ENCODE measurements around the gene DDX52. TPM values are rescaled to one million over a fixed set of nuclear protein-coding genes. Genes with fewer than 3 reads are reported as not detected.

The DDX52 gene
- total RNA-seq, 1 donor from 2014 or later = 20.3 TPM

- Histone ChIP-seq H3K9me3 (no peaks in the 10 kb centered on the region), H3K4me3 (no peak overlapping the region), H3K27me3 (ENCODE audit: low read depth) (no peaks in the 10 kb centered on the region), H3K27ac (no peak overlapping the region), H3K36me3 (peaks cover 81% of the 10 kb centered on the region), H3K4me1 (no peaks in the 10 kb centered on the region)
- ATAC-seq = no peak
- no peak for TF ChIP-seq CTCF (IDR thresholded peaks at IDR 0.05)
- intact Hi-C loops (cut with DNase I) = no loop called here
- no peak for DNase-seq
These were observed 79.0 kb downstream of the DDX52 start for GRCh38 chr17:37564252-37564651.

- ATAC-seq = no peak
- H3K27me3 ChIP-seq (ENCODE audit: low read depth) = no peaks in the 10 kb centered on the region
- H3K36me3 ChIP-seq = peaks cover 81% of the 10 kb centered on the region
- H3K4me1 ChIP-seq = no peaks in the 10 kb centered on the region
- no peak for TF ChIP-seq CTCF (IDR thresholded peaks at IDR 0.05)
- no peak overlapping the region for H3K27ac ChIP-seq
- no peak overlapping the region for H3K4me3 ChIP-seq
- intact Hi-C loops (cut with DNase I) = no loop called here
- no peak for DNase-seq
- no peaks in the 10 kb centered on the region for H3K9me3 ChIP-seq
These were observed 81.1 kb downstream of the DDX52 start for GRCh38 chr17:37562016-37562745.

Small RNAs within 50 kb of the gene (microRNA-seq; reads per million reads assigned to microRNA genes)
- not detected for gene MIR378J (ENCODE audit: borderline number of aligned reads)

Other genes starting within 250 kb of the DDX52 start
- 132 TPM for gene ACACA, start 236.6 kb downstream of the DDX52 start, total RNA-seq
- 20.5 TPM for gene TADA2A, start 236.6 kb downstream of the DDX52 start, total RNA-seq
- gene DUSP14, start 153.6 kb downstream of the DDX52 start, total RNA-seq = 7.7 TPM
- 39.7 TPM for gene SYNRG, start 34.0 kb downstream of the DDX52 start, total RNA-seq
- 15.2 TPM for gene HNF1B, start 101.6 kb upstream of the DDX52 start, total RNA-seq

Data from lower lobe of right lung (tissue), 2 donors.